Ureter (tissue), 1 donor: ENCODE results near the gene SCG5. TPM values are rescaled to one million over a fixed set of nuclear protein-coding genes. Genes with fewer than 3 reads are reported as not detected.

Source experiments
- DNase-seq: peaks from one replicate; pipeline ENCODE4 v3.0.0-alpha.2; 2020; ENCODE audit warnings: low spot score
- total RNA-seq: library from RNA; stranded (reverse); gene quantifications from one replicate; pipeline ENCODE4 v1.2.4, GENCODE V29; 2023
- donor health status: DM: yes; HTN: yes; CAD: no.

Gene SCG5
- total RNA-seq, 1 donor from 2014 or later: 0.81 TPM

DNA sequence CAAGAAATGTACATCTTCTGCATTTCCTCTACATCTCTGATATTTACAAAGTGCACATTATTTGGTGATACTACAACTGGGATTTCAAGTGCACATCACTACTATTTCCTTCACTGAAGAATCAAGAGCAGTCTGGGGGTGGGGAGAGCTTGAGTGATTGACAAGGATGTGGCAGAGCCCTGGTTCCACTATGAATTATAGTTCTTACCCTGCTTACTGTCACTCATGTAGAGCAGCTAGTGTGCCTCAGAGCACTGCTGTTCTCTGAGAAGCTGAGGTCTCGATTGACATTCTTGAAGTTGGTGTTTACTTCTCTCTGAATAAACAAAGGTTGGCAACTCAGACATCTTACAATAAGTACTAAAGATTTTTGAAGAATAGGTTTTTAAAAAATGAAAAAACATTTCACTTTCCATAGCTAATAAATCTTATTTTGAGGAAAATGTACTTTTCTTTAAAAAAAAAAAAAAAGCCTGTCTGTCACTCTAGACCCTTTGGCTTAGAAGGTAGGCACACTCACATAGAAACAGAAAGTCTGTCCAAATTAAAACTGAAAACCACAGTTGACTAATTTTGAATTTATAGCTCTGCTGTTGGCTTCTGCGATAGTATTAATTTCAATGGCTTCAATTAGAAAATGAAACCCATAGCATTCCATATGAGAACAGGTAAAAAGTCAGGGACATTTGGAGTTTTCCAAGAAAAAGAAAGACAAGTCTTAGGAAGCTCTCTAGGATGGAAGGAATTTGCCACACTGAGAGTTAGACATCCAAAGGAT is 81.8 kb downstream of the SCG5 start:
- no peak for DNase-seq

GRCh38 chr15:32729700-32730395 is 88.3 kb downstream of the SCG5 start:
- no peak for DNase-seq

DNA sequence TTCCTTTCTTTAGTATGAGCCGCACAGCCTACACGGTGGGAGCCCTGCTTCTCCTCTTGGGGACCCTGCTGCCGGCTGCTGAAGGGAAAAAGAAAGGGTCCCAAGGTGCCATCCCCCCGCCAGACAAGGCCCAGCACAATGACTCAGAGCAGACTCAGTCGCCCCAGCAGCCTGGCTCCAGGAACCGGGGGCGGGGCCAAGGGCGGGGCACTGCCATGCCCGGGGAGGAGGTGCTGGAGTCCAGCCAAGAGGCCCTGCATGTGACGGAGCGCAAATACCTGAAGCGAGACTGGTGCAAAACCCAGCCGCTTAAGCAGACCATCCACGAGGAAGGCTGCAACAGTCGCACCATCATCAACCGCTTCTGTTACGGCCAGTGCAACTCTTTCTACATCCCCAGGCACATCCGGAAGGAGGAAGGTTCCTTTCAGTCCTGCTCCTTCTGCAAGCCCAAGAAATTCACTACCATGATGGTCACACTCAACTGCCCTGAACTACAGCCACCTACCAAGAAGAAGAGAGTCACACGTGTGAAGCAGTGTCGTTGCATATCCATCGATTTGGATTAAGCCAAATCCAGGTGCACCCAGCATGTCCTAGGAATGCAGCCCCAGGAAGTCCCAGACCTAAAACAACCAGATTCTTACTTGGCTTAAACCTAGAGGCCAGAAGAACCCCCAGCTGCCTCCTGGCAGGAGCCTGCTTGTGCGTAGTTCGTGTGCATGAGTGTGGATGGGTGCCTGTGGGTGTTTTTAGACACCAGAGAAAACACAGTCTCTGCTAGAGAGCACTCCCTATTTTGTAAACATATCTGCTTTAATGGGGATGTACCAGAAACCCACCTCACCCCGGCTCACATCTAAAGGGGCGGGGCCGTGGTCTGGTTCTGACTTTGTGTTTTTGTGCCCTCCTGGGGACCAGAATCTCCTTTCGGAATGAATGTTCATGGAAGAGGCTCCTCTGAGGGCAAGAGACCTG is 89.5 kb downstream of the SCG5 start:
- peak; percentile 72 for DNase-seq

GRCh38 chr15:32732574-32733157 is 91.2 kb downstream of the SCG5 start:
- no peak for DNase-seq

DNA sequence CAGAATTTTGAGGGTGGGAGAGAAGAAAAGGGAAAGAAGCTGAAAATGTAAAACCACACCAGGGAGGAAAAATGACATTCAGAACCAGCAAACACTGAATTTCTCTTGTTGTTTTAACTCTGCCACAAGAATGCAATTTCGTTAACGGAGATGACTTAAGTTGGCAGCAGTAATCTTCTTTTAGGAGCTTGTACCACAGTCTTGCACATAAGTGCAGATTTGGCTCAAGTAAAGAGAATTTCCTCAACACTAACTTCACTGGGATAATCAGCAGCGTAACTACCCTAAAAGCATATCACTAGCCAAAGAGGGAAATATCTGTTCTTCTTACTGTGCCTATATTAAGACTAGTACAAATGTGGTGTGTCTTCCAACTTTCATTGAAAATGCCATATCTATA is 91.8 kb downstream of the SCG5 start:
- DNase-seq: no peak

GRCh38 chr15:32735989-32736700 is 94.6 kb downstream of the SCG5 start:
- no peak for DNase-seq

DNA sequence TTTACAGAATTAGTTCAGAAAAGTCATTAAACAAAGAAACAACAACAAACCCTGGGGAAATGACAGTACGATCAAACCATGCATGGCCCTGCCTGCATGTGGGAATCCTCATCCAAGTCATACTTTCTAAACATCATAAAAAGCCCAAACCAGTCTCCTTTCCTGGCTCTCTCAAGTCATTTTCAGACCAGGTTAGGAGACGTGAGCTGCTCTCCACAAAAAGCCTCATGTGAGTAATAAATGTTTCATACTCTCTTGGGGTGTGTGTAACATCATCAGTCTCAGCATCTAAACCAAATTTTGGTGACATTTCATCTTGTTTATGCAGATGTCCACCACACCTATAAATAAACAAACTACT is 95.2 kb downstream of the SCG5 start:
- DNase-seq: no peak

DNA sequence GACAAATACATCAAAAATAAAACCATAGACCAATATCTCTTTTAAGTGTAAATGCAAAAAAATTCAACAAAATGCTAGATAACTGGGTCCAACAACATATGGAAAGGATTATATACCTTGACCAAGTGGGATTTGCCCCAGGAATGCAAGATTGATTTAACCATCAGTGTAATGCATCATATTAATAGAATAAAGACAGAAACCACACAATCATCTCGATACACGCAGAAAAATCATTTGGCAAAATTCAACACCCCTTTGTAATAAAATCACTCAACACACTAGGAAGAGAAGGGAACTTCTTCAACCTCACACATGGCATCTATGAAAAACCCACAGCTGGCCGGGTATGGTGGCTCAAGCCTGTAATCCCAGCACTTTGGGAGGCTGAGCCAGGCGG is 95.8 kb downstream of the SCG5 start:
- DNase-seq: no peak

GRCh38 chr15:32738666-32739065 is 97.2 kb downstream of the SCG5 start:
- DNase-seq: no peak

GRCh38 chr15:32739522-32740063 is 98.1 kb downstream of the SCG5 start:
- no peak for DNase-seq

DNA sequence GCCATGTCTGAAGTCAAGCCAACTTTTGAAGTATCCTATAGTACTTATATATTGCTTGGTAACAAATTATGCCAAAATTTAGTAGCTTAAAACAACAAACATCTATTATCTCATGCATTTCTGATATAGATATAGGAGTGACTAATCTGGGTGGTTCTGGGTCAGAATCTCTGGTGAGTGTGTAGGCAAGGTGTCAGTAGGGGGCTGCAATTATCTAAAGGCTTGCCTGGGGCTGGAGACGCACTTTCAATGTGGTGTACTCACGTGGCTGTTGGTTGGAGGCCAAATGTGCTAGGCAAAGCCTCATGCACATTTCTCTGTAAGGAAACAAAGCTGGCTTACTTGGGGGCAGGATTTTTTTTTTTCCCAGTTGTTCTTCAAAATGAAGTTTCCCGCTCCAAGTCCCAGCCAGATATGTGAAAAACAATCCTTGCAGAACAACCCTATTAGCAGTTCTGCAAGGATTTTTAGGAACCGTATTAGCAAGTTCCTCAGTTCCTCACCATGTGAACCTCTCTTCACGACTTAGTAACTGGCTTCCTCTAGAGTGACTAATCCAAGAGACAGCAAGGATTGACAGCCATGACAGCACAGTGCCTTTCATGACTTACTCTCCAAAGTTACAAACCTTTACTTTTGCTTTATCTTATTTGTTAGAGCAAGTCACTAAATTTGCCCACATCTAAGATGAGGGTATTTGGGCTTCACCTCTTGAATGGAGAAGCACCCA is 102.1 kb downstream of the SCG5 start:
- no peak for DNase-seq

- no peak for DNase-seq
Observed at GRCh38 chr15:32746116-32746857, 104.8 kb downstream of the SCG5 start.

Other genes with a start within 250 kb of the SCG5 start
- 1.9 TPM for gene GOLGA8K, start 238.4 kb upstream of the SCG5 start, total RNA-seq
- 4.5 TPM for gene GOLGA8O, start 186.1 kb upstream of the SCG5 start, total RNA-seq
- 19.7 TPM for gene GOLGA8N, start 48.3 kb upstream of the SCG5 start, total RNA-seq
- 1.4 TPM for gene ARHGAP11A, start 26.2 kb upstream of the SCG5 start, total RNA-seq
- gene GREM1, start 76.3 kb downstream of the SCG5 start, total RNA-seq: 26.0 TPM